ENCODE data around the gene SLC25A12.

SLC25A12 gene

GRCh38 chr2:171894612-171894947, 536 bp upstream of the SLC25A12 start:
- no peak overlapping the region for H3K27ac ChIP-seq (ENCODE audit: low read length)
- TF ChIP-seq EZH2phosphoT487 (IDR thresholded peaks at IDR 0.05; ENCODE audit: low read length) (no peak), CTCF (IDR thresholded peaks at IDR 0.05; ENCODE audit: low read length) (no peak), EZH2 (optimal IDR thresholded peaks at IDR 0.05; ENCODE audit: low read depth, low read length) (no peak)

DNA sequence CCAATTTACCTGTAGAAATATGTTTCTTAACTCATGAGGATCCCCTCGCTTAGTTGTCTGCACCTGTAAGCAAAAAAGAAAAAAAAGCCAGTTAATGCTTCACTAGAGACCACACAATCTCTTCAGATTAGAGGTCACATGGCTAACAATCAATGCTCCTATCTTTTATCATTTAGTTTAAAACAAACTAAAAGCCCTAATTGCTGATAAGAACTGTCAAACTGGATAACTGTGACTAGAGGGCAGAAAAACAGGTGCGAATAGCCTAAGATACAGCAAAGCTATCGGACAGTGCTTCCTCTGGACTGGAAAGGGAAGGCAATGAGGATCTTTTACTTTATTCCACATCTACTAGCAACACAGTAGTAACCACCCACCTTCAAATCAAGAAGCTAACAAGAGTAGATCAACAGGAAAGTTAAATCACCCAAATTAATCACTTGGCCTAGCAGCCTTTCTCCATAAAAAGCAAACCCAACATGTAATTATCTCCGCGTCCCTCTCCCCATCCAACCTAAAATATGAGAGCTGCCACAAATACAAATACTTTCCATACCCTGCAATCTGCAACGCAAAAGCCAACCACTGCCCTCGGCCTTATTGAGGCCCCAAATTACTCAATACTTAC, 734 bp downstream of the SLC25A12 start:
- TF ChIP-seq EZH2 (optimal IDR thresholded peaks at IDR 0.05; ENCODE audit: low read depth, low read length), result no peak
- no peak for TF ChIP-seq CTCF (IDR thresholded peaks at IDR 0.05; ENCODE audit: low read length)
- no peak for TF ChIP-seq EZH2phosphoT487 (IDR thresholded peaks at IDR 0.05; ENCODE audit: low read length)
- Histone ChIP-seq H3K4me3 (ENCODE audit: low read length) (peak overlapping the region; percentile 99), H3K36me3 (replicated peaks; ENCODE audit: insufficient read depth, low read length) (no peaks in the 10 kb centered on the region), H2AFZ (ENCODE audit: low read length) (peak overlapping the region; percentile 97), H3K9ac (ENCODE audit: low read length) (peak overlapping the region; percentile 80), H3K79me2 (ENCODE audit: low read length) (peaks cover 36% of the 10 kb centered on the region), H3F3A (ENCODE audit: insufficient read depth, low read length) (no peaks in the 10 kb centered on the region), H3K9me3 (replicated peaks; ENCODE audit: insufficient read depth, low read length) (no peaks in the 10 kb centered on the region), H4K20me1 (ENCODE audit: insufficient read depth, low read length) (no peaks in the 10 kb centered on the region), H3K27ac (ENCODE audit: low read length) (no peak overlapping the region), H3K27me3 (replicated peaks; ENCODE audit: insufficient read depth, low read length) (no peaks in the 10 kb centered on the region), H3K9me2 (replicated peaks; ENCODE audit: insufficient read depth, low read length) (no peaks in the 10 kb centered on the region), H3K4me1 (ENCODE audit: low read length) (peaks cover 3% of the 10 kb centered on the region; the same call in 1 of the 2 replicates), H3K4me2 (ENCODE audit: low read depth, low read length) (peak overlapping the region; percentile 79)
- no peak for DNase-seq

More at GRCh38 chr2:171894612-171894947, 536 bp upstream of the SLC25A12 start:
- peak overlapping the region; percentile 79 for H3K4me2 ChIP-seq (ENCODE audit: low read depth, low read length)
- DNase-seq, result no peak
- no peaks in the 10 kb centered on the region for H3F3A ChIP-seq (ENCODE audit: insufficient read depth, low read length)
- no peaks in the 10 kb centered on the region for H3K9me3 ChIP-seq (replicated peaks; ENCODE audit: insufficient read depth, low read length)
- H3K27me3 ChIP-seq (replicated peaks; ENCODE audit: insufficient read depth, low read length), result no peaks in the 10 kb centered on the region
- H2AFZ ChIP-seq (ENCODE audit: low read length), result peak overlapping the region; percentile 86
- H3K36me3 ChIP-seq (replicated peaks; ENCODE audit: insufficient read depth, low read length), result no peaks in the 10 kb centered on the region
- no peaks in the 10 kb centered on the region for H3K9me2 ChIP-seq (replicated peaks; ENCODE audit: insufficient read depth, low read length)
- peaks cover 24% of the 10 kb centered on the region for H3K79me2 ChIP-seq (ENCODE audit: low read length)
- H3K4me1 ChIP-seq (ENCODE audit: low read length), result peaks cover 3% of the 10 kb centered on the region; the same call in 1 of the 2 replicates
- no peaks in the 10 kb centered on the region for H4K20me1 ChIP-seq (ENCODE audit: insufficient read depth, low read length)
- peak overlapping the region; percentile 99 for H3K4me3 ChIP-seq (ENCODE audit: low read length)
- peak overlapping the region; percentile 80; the same call in 1 of the 2 replicates for H3K9ac ChIP-seq (ENCODE audit: low read length)

GRCh38 chr2:171889808-171890207, 4.2 kb downstream of the SLC25A12 start:
- H3K4me3 ChIP-seq (ENCODE audit: low read length), result no peak overlapping the region
- no peak overlapping the region for H3K4me2 ChIP-seq (ENCODE audit: low read depth, low read length)
- no peaks in the 10 kb centered on the region for H3F3A ChIP-seq (ENCODE audit: insufficient read depth, low read length)
- peaks cover 3% of the 10 kb centered on the region; the same call in 1 of the 2 replicates for H3K4me1 ChIP-seq (ENCODE audit: low read length)
- no peaks in the 10 kb centered on the region for H3K9me3 ChIP-seq (replicated peaks; ENCODE audit: insufficient read depth, low read length)
- H3K36me3 ChIP-seq (replicated peaks; ENCODE audit: insufficient read depth, low read length), result no peaks in the 10 kb centered on the region
- H3K27ac ChIP-seq (ENCODE audit: low read length), result no peak overlapping the region
- H3K79me2 ChIP-seq (ENCODE audit: low read length), result peaks cover 47% of the 10 kb centered on the region
- no peak overlapping the region for H2AFZ ChIP-seq (ENCODE audit: low read length)
- TF ChIP-seq EZH2phosphoT487 (IDR thresholded peaks at IDR 0.05; ENCODE audit: low read length) (no peak), EZH2 (optimal IDR thresholded peaks at IDR 0.05; ENCODE audit: low read depth, low read length) (no peak), CTCF (IDR thresholded peaks at IDR 0.05; ENCODE audit: low read length) (no peak)
- no peaks in the 10 kb centered on the region for H4K20me1 ChIP-seq (ENCODE audit: insufficient read depth, low read length)
- no peaks in the 10 kb centered on the region for H3K9me2 ChIP-seq (replicated peaks; ENCODE audit: insufficient read depth, low read length)
- no peak overlapping the region for H3K9ac ChIP-seq (ENCODE audit: low read length)
- no peak for DNase-seq
- no peaks in the 10 kb centered on the region for H3K27me3 ChIP-seq (replicated peaks; ENCODE audit: insufficient read depth, low read length)
